GM23338 (cell line): ENCODE data around the gene SH3PXD2B. TPM values are rescaled to one million over a fixed set of nuclear protein-coding genes. Genes with fewer than 3 reads are reported as not detected.
"Not testable (repeated sequence)": the region's sequence is repeated elsewhere in the genome, so short reads cannot be mapped to it uniquely, and the experiment has no call there.

ENCODE experiments used
- ATAC-seq: fragments of 200-7000 bp; cut with Tn5 transposase; 3 replicates; pipeline ENCODE4 v1.9.1; 2020
- DNase-seq: peaks from one replicate; pipeline ENCODE4 v3.0.0-alpha.2; 2015; ENCODE audit warnings: low spot score
- H2AFZ ChIP-seq: fragments of 200-600 bp; sonication (generic); 2 replicates; pipeline ENCODE4 v1.8.0; 2016; ENCODE audit warnings: antibody characterized with exemption, mild to moderate bottlenecking, moderate library complexity
- H3F3A ChIP-seq: fragments of 200-600 bp; sonication (generic); replicated peaks from 2 replicates; pipeline ENCODE4 v1.8.0; 2017; ENCODE audit warnings: antibody characterized with exemption, mixed run types, low read depth
- H3K27ac ChIP-seq: fragments of 200-600 bp; sonication (generic); 2 replicates; pipeline ENCODE4 v1.6.1; 2016; ENCODE audit warnings: low read depth
- H3K27me3 ChIP-seq: fragments of 200-600 bp; sonication (generic); 2 replicates; pipeline ENCODE4 v1.8.0; 2016; ENCODE audit warnings: mild to moderate bottlenecking, mixed run types, moderate library complexity; ENCODE audit not compliant: insufficient read depth
- H3K36me3 ChIP-seq: fragments of 200-600 bp; sonication (generic); 2 replicates; pipeline ENCODE4 v1.8.0; 2016; ENCODE audit warnings: mild to moderate bottlenecking; ENCODE audit not compliant: insufficient read depth
- H3K4me1 ChIP-seq: fragments of 200-600 bp; sonication (generic); 2 replicates; pipeline ENCODE4 v1.8.0; 2016; ENCODE audit warnings: mild to moderate bottlenecking, moderate library complexity; ENCODE audit not compliant: insufficient read depth
- H3K4me2 ChIP-seq: fragments of 200-600 bp; sonication (generic); 2 replicates; pipeline ENCODE4 v1.7.1; 2017; ENCODE audit warnings: mixed run types
- H3K4me3 ChIP-seq: fragments of 200-600 bp; sonication (generic); 2 replicates; pipeline ENCODE4 v1.6.1; 2016; ENCODE audit warnings: mixed run types
- H3K79me2 ChIP-seq: fragments of 200-600 bp; sonication (generic); replicated peaks from 2 replicates; pipeline ENCODE4 v1.8.0; 2017; ENCODE audit warnings: mild to moderate bottlenecking; ENCODE audit not compliant: insufficient read depth
- H3K9me2 ChIP-seq: fragments of 200-600 bp; sonication (generic); 2 replicates; pipeline ENCODE4 v1.8.0; 2017; ENCODE audit not compliant: insufficient read depth
- H4K20me1 ChIP-seq: fragments of 200-600 bp; sonication (generic); replicated peaks from 2 replicates; pipeline ENCODE4 v1.8.0; 2017; ENCODE audit warnings: mild to moderate bottlenecking; ENCODE audit not compliant: insufficient read depth
- H3K27ac Mint-ChIP-seq: 2 replicates; pipeline ENCODE4 v1.8.0; 2020; ENCODE audit warnings: inconsistent platforms, mild to moderate bottlenecking, moderate library complexity, mixed read lengths
- H3K27me3 Mint-ChIP-seq: 3 replicates; pipeline ENCODE4 v1.8.0; 2022; ENCODE audit warnings: low read depth, mild to moderate bottlenecking, moderate library complexity, mixed read lengths, inconsistent platforms; ENCODE audit not compliant: insufficient read depth, poor library complexity
- H3K36me3 Mint-ChIP-seq: 3 replicates; pipeline ENCODE4 v1.8.0; 2021; ENCODE audit warnings: low read depth, mild to moderate bottlenecking, inconsistent platforms, moderate library complexity, mixed read lengths
- H3K4me1 Mint-ChIP-seq: 3 replicates; pipeline ENCODE4 v1.8.0; 2020; ENCODE audit warnings: mild to moderate bottlenecking, inconsistent platforms, mixed read lengths
- H3K4me3 Mint-ChIP-seq: 3 replicates; pipeline ENCODE4 v1.8.0; 2021; ENCODE audit warnings: moderate library complexity, mild to moderate bottlenecking, inconsistent platforms, mixed read lengths
- H3K9me3 Mint-ChIP-seq: 3 replicates; pipeline ENCODE4 v1.8.0; 2020; ENCODE audit warnings: moderate library complexity, mild to moderate bottlenecking, inconsistent platforms, mixed read lengths
- CREB1 ChIP-seq: fragments of 250-450 bp; sonication (Bioruptor Pico); IDR thresholded peaks from 2 replicates; pipeline ENCODE4 v1.5.0; 2020; ENCODE audit warnings: low read depth, mild to moderate bottlenecking, moderate library complexity
- EZH2 ChIP-seq: fragments of 200-600 bp; sonication (generic); IDR thresholded peaks from one replicate; pipeline ENCODE4 v1.8.0; 2017; ENCODE audit warnings: antibody characterized with exemption, mild to moderate bottlenecking, low read depth; ENCODE audit not compliant: unreplicated experiment
- EZH2phosphoT487 ChIP-seq: fragments of 200-600 bp; sonication (generic); IDR thresholded peaks from one replicate; pipeline ENCODE4 v1.8.1; 2018; ENCODE audit warnings: antibody characterized with exemption; ENCODE audit not compliant: unreplicated experiment
- POLR2AphosphoS5 ChIP-seq: IDR thresholded peaks from 2 replicates; pipeline ENCODE4 v1.6.1; 2016; ENCODE audit warnings: antibody characterized with exemption, low read depth
- ZNF114 ChIP-seq: fragments of 250-450 bp; sonication (Bioruptor Pico); IDR thresholded peaks from 2 replicates; pipeline ENCODE4 v1.5.0; 2020; ENCODE audit warnings: mild to moderate bottlenecking, moderate library complexity
- ZNF462 ChIP-seq: fragments of 250-450 bp; sonication (Bioruptor Pico); IDR thresholded peaks from 2 replicates; pipeline ENCODE4 v1.5.0; 2020; ENCODE audit warnings: mild to moderate bottlenecking, moderate library complexity
- polyA plus RNA-seq: library from polyadenylated mRNA; unstranded; fragments of >200 nt; fragmentation: Nextera tagmentation; extraction: Ambion mirVana; gene quantifications from 2 replicates; pipeline ENCODE4 v1.2.1, GENCODE V29; 2016
- total RNA-seq: library from RNA; depleted of rRNA; stranded (reverse); fragments of >200 nt; shearing (Covaris generic); gene quantifications from 2 replicates; pipeline ENCODE4 v1.2.3, GENCODE V29; 2014

SH3PXD2B gene
- total and polyA plus RNA-seq, 2 experiments from 2014 or later = 40.2 to 52.5 TPM

- TF ChIP-seq ZNF462 (CRISPR knock-in tag) = no peak
- no peak for TF ChIP-seq EZH2
- no peak for TF ChIP-seq POLR2AphosphoS5
- TF ChIP-seq CREB1 (CRISPR knock-in tag) = no peak
- no peak for TF ChIP-seq ZNF114 (CRISPR knock-in tag)
- TF ChIP-seq EZH2phosphoT487 = no peak
Observed at GRCh38 chr5:172410160-172410559, 44.2 kb downstream of the SH3PXD2B start (continued).

GRCh38 chr5:172409477-172409876 is 44.8 kb downstream of the SH3PXD2B start:
- H3K4me3 ChIP-seq, H3K4me1 Mint-ChIP-seq, H3K4me3 Mint-ChIP-seq, H2AFZ ChIP-seq, H3K9me2 ChIP-seq, H3K9me3 Mint-ChIP-seq, H3K4me1 ChIP-seq, H3K4me2 ChIP-seq, DNase-seq, ATAC-seq, H3K27me3 Mint-ChIP-seq, H3F3A ChIP-seq, H3K27ac ChIP-seq, H3K27me3 ChIP-seq, H3K79me2 ChIP-seq, H3K27ac Mint-ChIP-seq, H3K36me3 ChIP-seq, H4K20me1 ChIP-seq: not testable (repeated sequence)
- H3K36me3 Mint-ChIP-seq = peaks cover 32% of the 10 kb centered on the region
